ENCODE measurements around the gene CDH18.
A peak's percentile ranks its signal among the peaks of the same experiment; 100 is the strongest.

Gene CDH18

GRCh38 chr5:19987612-19988361 is at the start of gene CDH18:
TSS of gene CDH18 (minus strand) at chr5:19988200. CDS start at chr5:19838986, 149,214 bp downstream.
- TF ChIP-seq CTCF (conservative IDR thresholded peaks at IDR 0.05; ENCODE audit: low read length), result no peak
- DNase-seq (ENCODE audit: low read depth), result peak; percentile 5
- H3K4me3 ChIP-seq (ENCODE audit: low read length), result peak within 1 kb of the TSS; percentile 23

- H3K4me3 ChIP-seq (ENCODE audit: low read length), result no peak overlapping the region
- DNase-seq (ENCODE audit: low read depth), result no peak
- TF ChIP-seq CTCF (conservative IDR thresholded peaks at IDR 0.05; ENCODE audit: low read length), result no peak
Observed at GRCh38 chr5:20034717-20035116, 46.7 kb upstream of the CDH18 start.

GRCh38 chr5:20033881-20034280 is 45.9 kb upstream of the CDH18 start:
- no peak for TF ChIP-seq CTCF (conservative IDR thresholded peaks at IDR 0.05; ENCODE audit: low read length)
- H3K4me3 ChIP-seq (ENCODE audit: low read length), result no peak overlapping the region
- no peak for DNase-seq (ENCODE audit: low read depth)

- DNase-seq (ENCODE audit: low read depth), result no peak
- no peak overlapping the region for H3K4me3 ChIP-seq (ENCODE audit: low read length)
- no peak for TF ChIP-seq CTCF (conservative IDR thresholded peaks at IDR 0.05; ENCODE audit: low read length)
Observed at GRCh38 chr5:20032896-20033295, 44.9 kb upstream of the CDH18 start.

GRCh38 chr5:20030125-20030524 is 42.1 kb upstream of the CDH18 start:
- no peak overlapping the region for H3K4me3 ChIP-seq (ENCODE audit: low read length)
- no peak for TF ChIP-seq CTCF (conservative IDR thresholded peaks at IDR 0.05; ENCODE audit: low read length)
- DNase-seq (ENCODE audit: low read depth), result no peak

- no peak overlapping the region for H3K4me3 ChIP-seq (ENCODE audit: low read length)
- no peak for DNase-seq (ENCODE audit: low read depth)
- no peak for TF ChIP-seq CTCF (conservative IDR thresholded peaks at IDR 0.05; ENCODE audit: low read length)
Observed at GRCh38 chr5:20029266-20029665, 41.3 kb upstream of the CDH18 start.

GRCh38 chr5:20028506-20028905 is 40.5 kb upstream of the CDH18 start:
- H3K4me3 ChIP-seq (ENCODE audit: low read length), result no peak overlapping the region
- no peak for DNase-seq (ENCODE audit: low read depth)
- TF ChIP-seq CTCF (conservative IDR thresholded peaks at IDR 0.05; ENCODE audit: low read length), result no peak

Measured in AG10803 (cell line).